Small intestine (tissue), 7 donors: ENCODE results near the gene FRMD4B. TPM values are rescaled to one million over a fixed set of nuclear protein-coding genes. Genes with fewer than 3 reads are reported as not detected.
A peak's percentile ranks its signal among the peaks of the same experiment; 100 is the strongest.

ENCODE experiments used
- DNase-seq, 2 donors: peaks; one replicate each; pipeline versions ENCODE4 v3.0.0 to v3.0.0-alpha.2; 2013
- FAIRE-seq: peaks from 2 replicates; lab custom pipeline; 2012; peaks lifted over from hg19 to GRCh38; lab: Jason Lieb, UNC
- H3K27ac ChIP-seq, 3 donors: one replicate each; pipeline ENCODE4 v1.5.1; 2013; ENCODE audit warnings: low read length in 2 of 3, mild to moderate bottlenecking in 2 of 3, control low read depth in 1 of 3, inconsistent platforms in 1 of 3, low read depth in 1 of 3, moderate library complexity in 1 of 3
- H3K27me3 ChIP-seq, 3 donors: one replicate each; pipeline ENCODE4 v1.6.1; 2013; ENCODE audit warnings: low read length in 3 of 3, inconsistent platforms in 1 of 3; ENCODE audit not compliant: control insufficient read depth in 3 of 3, insufficient read depth in 3 of 3
- H3K36me3 ChIP-seq, 3 donors: one replicate each; pipeline ENCODE4 v1.6.1; 2013; ENCODE audit warnings: low read length in 3 of 3, inconsistent platforms in 1 of 3, low read depth in 1 of 3, mild to moderate bottlenecking in 1 of 3, moderate library complexity in 1 of 3; ENCODE audit not compliant: control insufficient read depth in 3 of 3, insufficient read depth in 2 of 3
- H3K4me1 ChIP-seq, 3 donors: one replicate each; pipeline ENCODE4 v1.6.1; 2013; ENCODE audit warnings: low read length in 2 of 3, inconsistent platforms in 1 of 3, low read depth in 1 of 3, mild to moderate bottlenecking in 1 of 3, moderate library complexity in 1 of 3; ENCODE audit not compliant: control insufficient read depth in 3 of 3, insufficient read depth in 2 of 3
- H3K4me3 ChIP-seq, 3 donors: one replicate each; pipeline ENCODE4 v1.5.1; 2013; ENCODE audit warnings: low read length in 3 of 3, control low read depth in 1 of 3, inconsistent platforms in 1 of 3, low read depth in 1 of 3, mild to moderate bottlenecking in 1 of 3, moderate library complexity in 1 of 3
- H3K9me3 ChIP-seq, 2 donors: one replicate each; pipeline ENCODE4 v1.6.1; 2013; ENCODE audit warnings: low read depth in 1 of 2, low read length in 1 of 2; ENCODE audit not compliant: control insufficient read depth in 2 of 2, insufficient read depth in 1 of 2
- WGBS, 3 donors: extraction: QIAGEN DNeasy Blood & Tissue Kit; methylation state at CpG; one replicate each; pipeline ENCODE4 v1.1.7; 2013; 5-methylcytosine and 5-hydroxymethylcytosine counted together
- polyA plus RNA-seq, 4 donors: library from polyadenylated mRNA; stranded (reverse) in 3 of 4; unstranded in 1 of 4; fragments of 200-250 nt in 3 of 4; fragments of 120-200 nt in 1 of 4; gene quantifications; one replicate each; pipeline versions ENCODE4 v1.2.1 to v1.2.3, GENCODE V29; 2013
- donor health status: healthy with polysubstance abuse.
- donor health status: control.
- donor health status: control.
- donor health status: Bipolar disorder and iron deficiency.
- donor health status: healthy.

Gene FRMD4B
- polyA plus RNA-seq, 4 donors = 5.6 to 16.3 (median 8.4) TPM

- Histone ChIP-seq H3K36me3 (peaks cover 0 to 2% (median 0%) of the 10 kb centered on the region in 3 donors), H3K9me3 (peaks cover 0 to 6% of the 10 kb centered on the region in 2 donors), H3K4me3 (no peak overlapping the region), H3K27me3 (no peaks in the 10 kb centered on the region), H3K27ac (no peak overlapping the region), H3K4me1 (no peaks in the 10 kb centered on the region)
- 75 to 94% (median 93%) methylated on average over 6 of the region's 6 CpGs for WGBS, 3 donors
- DNase-seq = no peak
- no peak for FAIRE-seq
Observed at GRCh38 chr3:69304396-69304795, 81.5 kb downstream of the FRMD4B start.

GRCh38 chr3:69300296-69300695, 85.6 kb downstream of the FRMD4B start:
- Histone ChIP-seq H3K9me3 (no peaks in the 10 kb centered on the region), H3K4me1 (no peaks in the 10 kb centered on the region), H3K36me3 (peaks cover 0 to 2% (median 0%) of the 10 kb centered on the region in 3 donors), H3K27ac (no peak overlapping the region), H3K27me3 (peaks cover 0 to 3% (median 0%) of the 10 kb centered on the region in 3 donors), H3K4me3 (no peak overlapping the region)
- FAIRE-seq (no peak), DNase-seq (no peak)
- WGBS, 3 donors = 83 to 87% (median 86%) methylated on average over 2 of the region's 2 CpGs

- no peak for DNase-seq
- FAIRE-seq = no peak
- Histone ChIP-seq H3K36me3 (peaks cover 0 to 2% (median 0%) of the 10 kb centered on the region in 3 donors), H3K9me3 (no peaks in the 10 kb centered on the region), H3K4me3 (no peak overlapping the region), H3K27ac (no peak overlapping the region), H3K4me1 (peaks cover 0 to 4% (median 0%) of the 10 kb centered on the region in 3 donors), H3K27me3 (peaks cover 0 to 3% (median 0%) of the 10 kb centered on the region in 3 donors)
- 52 to 68% (median 61%) methylated on average over 3 of the region's 3 CpGs for WGBS, 3 donors
Observed at GRCh38 chr3:69299344-69299743, 86.5 kb downstream of the FRMD4B start.

GRCh38 chr3:69297501-69297900, 88.4 kb downstream of the FRMD4B start:
- Histone ChIP-seq H3K4me1 (peaks cover 0 to 8% (median 0%) of the 10 kb centered on the region in 3 donors), H3K27ac (no peak overlapping the region), H3K27me3 (peaks cover 0 to 3% (median 0%) of the 10 kb centered on the region in 3 donors), H3K4me3 (no peak overlapping the region), H3K9me3 (no peaks in the 10 kb centered on the region), H3K36me3 (peaks cover 0 to 2% (median 0%) of the 10 kb centered on the region in 3 donors)
- DNase-seq (no peak), FAIRE-seq (no peak)
- WGBS, 3 donors = 65 to 88% (median 75%) methylated on average over 2 of the region's 2 CpGs

- no peak overlapping the region for H3K27ac ChIP-seq
- no peak for DNase-seq
- FAIRE-seq = no peak
- H3K4me3 ChIP-seq = no peak overlapping the region
- H3K9me3 ChIP-seq = no peaks in the 10 kb centered on the region
- 85 to 88% (median 87%) methylated on average over 6 of the region's 6 CpGs for WGBS, 3 donors
- peaks cover 0 to 8% (median 0%) of the 10 kb centered on the region in 3 donors for H3K4me1 ChIP-seq
- H3K27me3 ChIP-seq = peaks cover 0 to 3% (median 0%) of the 10 kb centered on the region in 3 donors
- H3K36me3 ChIP-seq = peaks cover 0 to 2% (median 0%) of the 10 kb centered on the region in 3 donors
Observed at GRCh38 chr3:69296995-69297394, 88.9 kb downstream of the FRMD4B start.

GRCh38 chr3:69294014-69294766, 91.7 kb downstream of the FRMD4B start:
- DNase-seq (peak in 1 of 2 donors; percentile 21), FAIRE-seq (no peak)
- Histone ChIP-seq H3K27me3 (peaks cover 0 to 7% (median 0%) of the 10 kb centered on the region in 3 donors), H3K36me3 (no peaks in the 10 kb centered on the region), H3K27ac (no peak overlapping the region), H3K9me3 (no peaks in the 10 kb centered on the region), H3K4me1 (peaks cover 0 to 8% (median 0%) of the 10 kb centered on the region in 3 donors), H3K4me3 (no peak overlapping the region)
- 49 to 75% (median 55%) methylated on average over 4 of the region's 4 CpGs for WGBS, 3 donors

GRCh38 chr3:69292959-69293574, 92.8 kb downstream of the FRMD4B start:
- no peak overlapping the region for H3K27ac ChIP-seq
- peaks cover 0 to 7% (median 0%) of the 10 kb centered on the region in 3 donors for H3K27me3 ChIP-seq
- no peak overlapping the region for H3K4me3 ChIP-seq
- no peaks in the 10 kb centered on the region for H3K9me3 ChIP-seq
- H3K4me1 ChIP-seq = peaks cover 0 to 8% (median 0%) of the 10 kb centered on the region in 3 donors
- H3K36me3 ChIP-seq = no peaks in the 10 kb centered on the region
- DNase-seq = no peak
- FAIRE-seq = no peak
- 87 to 91% (median 87%) methylated on average over 7 of the region's 7 CpGs for WGBS, 3 donors

GRCh38 chr3:69292185-69292584, 93.7 kb downstream of the FRMD4B start:
- no peaks in the 10 kb centered on the region for H3K9me3 ChIP-seq
- H3K27ac ChIP-seq = no peak overlapping the region
- H3K27me3 ChIP-seq = peaks cover 0 to 6% (median 0%) of the 10 kb centered on the region in 3 donors
- DNase-seq = no peak
- WGBS, 3 donors = 71 to 85% (median 82%) methylated on average over 4 of the region's 4 CpGs
- no peak overlapping the region for H3K4me3 ChIP-seq
- H3K4me1 ChIP-seq = peaks cover 0 to 8% (median 0%) of the 10 kb centered on the region in 3 donors
- FAIRE-seq = no peak
- H3K36me3 ChIP-seq = no peaks in the 10 kb centered on the region
